A673 (cell line): ENCODE results near the gene TRPC6.

Source experiments
- EZH2 ChIP-seq: fragments of 200-600 bp; sonication (generic); IDR thresholded peaks from 2 replicates; pipeline ENCODE4 v1.6.1; 2017; ENCODE audit warnings: borderline replicate concordance, low read depth, mild to moderate bottlenecking, mixed read lengths, antibody characterized with exemption, low read length; ENCODE audit not compliant: poor library complexity, severe bottlenecking
- TF ChIP-seq, protein P1 (sequence below): fragments of 300-800, 200-600 bp; sonication (generic); conservative IDR thresholded peaks from 2 replicates; pipeline ENCODE4 v1.5.1; 2017; ENCODE audit warnings: low read depth, mild to moderate bottlenecking, antibody characterized with exemption, low read length, moderate library complexity, mixed read lengths

DNA sequence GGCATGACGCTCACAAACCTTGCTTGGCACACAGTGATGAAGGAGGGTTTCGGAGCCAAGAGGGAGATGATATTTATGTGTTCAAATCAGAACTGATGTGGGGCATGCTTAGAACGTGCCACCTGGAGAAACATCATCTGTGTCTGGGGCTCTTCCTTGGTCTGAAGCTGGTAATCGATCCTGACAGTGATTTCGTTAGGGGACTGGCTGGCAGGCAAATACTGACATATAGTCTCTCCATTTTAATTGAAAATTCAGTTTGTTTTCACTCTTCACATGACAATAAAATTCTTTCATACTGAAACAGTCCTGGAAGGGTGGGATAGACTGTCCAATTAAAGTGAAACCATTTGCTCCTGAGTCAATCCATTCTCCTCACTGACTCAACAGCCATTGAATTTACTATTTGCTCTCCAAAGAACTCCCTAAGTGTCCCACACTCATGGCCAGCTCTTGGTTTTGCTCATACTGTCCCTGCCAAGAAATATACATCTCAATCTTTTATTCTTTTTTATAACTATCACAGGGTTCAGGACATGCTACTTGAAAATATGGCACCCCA lies 134.8 kb downstream of the TRPC6 start:
- TF ChIP-seq, protein P1, sequence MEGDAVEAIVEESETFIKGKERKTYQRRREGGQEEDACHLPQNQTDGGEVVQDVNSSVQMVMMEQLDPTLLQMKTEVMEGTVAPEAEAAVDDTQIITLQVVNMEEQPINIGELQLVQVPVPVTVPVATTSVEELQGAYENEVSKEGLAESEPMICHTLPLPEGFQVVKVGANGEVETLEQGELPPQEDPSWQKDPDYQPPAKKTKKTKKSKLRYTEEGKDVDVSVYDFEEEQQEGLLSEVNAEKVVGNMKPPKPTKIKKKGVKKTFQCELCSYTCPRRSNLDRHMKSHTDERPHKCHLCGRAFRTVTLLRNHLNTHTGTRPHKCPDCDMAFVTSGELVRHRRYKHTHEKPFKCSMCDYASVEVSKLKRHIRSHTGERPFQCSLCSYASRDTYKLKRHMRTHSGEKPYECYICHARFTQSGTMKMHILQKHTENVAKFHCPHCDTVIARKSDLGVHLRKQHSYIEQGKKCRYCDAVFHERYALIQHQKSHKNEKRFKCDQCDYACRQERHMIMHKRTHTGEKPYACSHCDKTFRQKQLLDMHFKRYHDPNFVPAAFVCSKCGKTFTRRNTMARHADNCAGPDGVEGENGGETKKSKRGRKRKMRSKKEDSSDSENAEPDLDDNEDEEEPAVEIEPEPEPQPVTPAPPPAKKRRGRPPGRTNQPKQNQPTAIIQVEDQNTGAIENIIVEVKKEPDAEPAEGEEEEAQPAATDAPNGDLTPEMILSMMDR, result no peak
- TF ChIP-seq EZH2, result no peak
